Measurements from ENCODE around the gene CCDC201.
"Not testable (repeated sequence)": the region's sequence is repeated elsewhere in the genome, so short reads cannot be mapped to it uniquely, and the experiment has no call there.

GRCh38 chr7:45810451-45811005, 62.4 kb downstream of the CCDC201 start:
- not testable (repeated sequence) for TF ChIP-seq EZH2 (IDR thresholded peaks at IDR 0.05; ENCODE audit: borderline replicate concordance, low read length); CTCF (conservative IDR thresholded peaks at IDR 0.05 in 1 of 2, IDR thresholded peaks at IDR 0.05 in 1 of 2; ENCODE audit: extremely low read depth in 1 of 2, insufficient read depth in 1 of 2, low read depth in 1 of 2, low read length in 2 of 2)
